NOMO-1 treated with DMSO at 0.1 percent for 48 hours (cell line): ENCODE measurements around the gene CYB561D2.

Experiments used
- DNase-seq: peaks from one replicate; lab custom pipeline; 2025; ENCODE audit not compliant: unreplicated experiment; lab: John Stamatoyannopoulos, UW

Gene CYB561D2

DNA sequence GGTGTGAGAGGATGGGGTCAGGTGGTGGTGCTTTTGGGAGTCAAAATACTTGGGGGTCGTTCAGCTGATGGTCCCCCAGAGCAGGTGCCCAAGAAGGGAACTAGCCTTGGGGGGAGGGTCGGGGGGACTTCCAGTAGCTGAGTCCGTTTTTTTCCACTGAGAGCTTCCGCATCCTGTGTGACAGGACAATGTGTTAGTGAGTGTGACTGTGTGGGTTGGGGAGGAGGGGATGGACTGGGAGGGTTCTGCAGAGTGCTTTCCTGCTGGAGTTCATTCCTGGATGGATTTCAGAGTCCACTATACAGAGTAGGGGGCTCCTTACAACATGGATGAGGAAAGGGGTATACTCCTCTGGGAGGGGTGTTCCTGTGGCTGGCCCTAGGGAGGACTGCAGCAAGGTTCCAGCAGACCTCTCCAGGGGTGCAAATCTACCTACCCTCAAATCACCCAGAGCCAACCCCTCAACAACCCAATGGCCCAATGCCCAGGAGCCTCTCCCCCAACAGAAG lies 27.5 kb upstream of the CYB561D2 start:
- no peak for DNase-seq

DNA sequence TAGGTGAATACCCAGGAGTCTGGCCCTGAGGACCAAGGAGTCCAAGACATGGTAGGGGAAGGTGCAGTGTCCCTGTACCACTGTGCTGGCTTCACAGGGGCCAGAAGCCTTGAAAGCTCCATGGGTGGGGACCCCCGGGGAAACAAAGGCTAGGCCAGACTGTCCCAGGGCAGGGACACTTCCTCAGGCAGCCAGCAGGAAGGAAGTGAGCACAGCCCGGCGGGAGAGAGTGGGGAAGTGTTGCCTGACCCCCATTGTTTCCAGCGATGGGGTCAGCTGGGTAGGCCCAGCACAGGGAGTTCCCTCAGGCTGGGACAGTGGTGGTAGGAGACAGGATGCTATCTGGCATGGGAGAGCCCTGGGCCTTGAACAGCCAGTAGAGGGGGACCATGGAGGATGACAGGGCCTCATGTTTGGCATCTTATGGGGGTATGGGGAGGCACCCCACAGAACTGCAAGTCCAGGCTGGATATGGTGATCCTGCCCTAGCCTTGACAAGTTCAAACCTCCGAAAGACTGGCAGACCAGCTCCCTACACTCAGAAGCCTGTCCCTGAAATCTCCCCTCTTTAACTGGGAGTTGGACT lies 27.0 kb upstream of the CYB561D2 start:
- no peak for DNase-seq

DNA sequence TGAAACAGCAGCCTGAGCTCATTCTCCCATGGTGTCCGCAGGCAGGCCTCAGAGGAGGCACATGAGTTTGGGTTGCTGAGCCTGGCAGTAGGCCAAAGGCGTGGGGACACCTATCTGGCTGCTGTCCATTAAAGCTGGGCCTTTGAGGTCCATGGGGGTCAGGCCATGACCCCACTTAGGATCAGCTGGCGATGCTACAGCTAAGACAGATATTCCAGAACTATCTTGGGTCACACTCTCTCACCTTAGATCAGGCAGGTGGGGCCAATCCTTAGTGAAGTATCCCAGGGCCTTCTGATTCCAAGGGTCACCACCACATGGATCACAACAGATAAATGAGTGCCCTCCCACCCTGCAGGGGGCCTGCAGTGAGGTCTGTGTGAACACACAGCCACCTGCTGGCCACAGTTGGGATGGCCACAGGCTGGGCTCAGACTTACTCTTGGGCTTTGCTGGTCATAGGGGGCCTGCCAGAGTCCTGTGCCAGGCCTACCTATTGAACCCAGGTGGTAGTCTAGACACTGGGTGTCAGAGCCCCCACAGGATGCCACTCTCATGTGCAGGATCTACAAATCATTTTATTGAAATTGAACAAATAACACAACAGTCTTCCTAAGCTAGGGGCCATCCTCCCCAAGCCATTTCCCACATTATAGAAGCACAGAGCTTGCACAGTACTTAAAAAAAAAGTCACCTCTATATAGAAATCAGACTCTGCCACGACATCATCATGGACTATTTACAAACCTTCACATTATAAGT lies 26.1 kb upstream of the CYB561D2 start:
- DNase-seq = peak; percentile 35

DNA sequence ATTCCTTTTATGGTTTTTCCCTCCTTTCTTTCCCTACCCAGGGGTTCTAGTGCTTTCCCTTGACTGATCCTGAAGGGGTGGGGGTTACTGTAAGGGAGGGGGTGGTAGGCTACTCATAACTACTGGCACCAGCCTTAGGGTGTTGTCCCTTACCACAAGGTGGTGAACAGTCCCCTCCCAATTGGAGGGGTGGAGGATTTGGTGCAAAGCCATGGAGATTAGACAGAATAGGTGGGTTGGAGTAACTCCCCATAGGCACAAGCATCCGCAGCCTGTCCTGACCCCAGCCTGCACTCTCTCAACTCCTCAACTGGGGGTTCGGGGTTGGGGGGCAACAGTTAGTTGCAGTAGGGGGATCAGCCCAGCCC lies 25.6 kb upstream of the CYB561D2 start:
- DNase-seq = no peak

DNA sequence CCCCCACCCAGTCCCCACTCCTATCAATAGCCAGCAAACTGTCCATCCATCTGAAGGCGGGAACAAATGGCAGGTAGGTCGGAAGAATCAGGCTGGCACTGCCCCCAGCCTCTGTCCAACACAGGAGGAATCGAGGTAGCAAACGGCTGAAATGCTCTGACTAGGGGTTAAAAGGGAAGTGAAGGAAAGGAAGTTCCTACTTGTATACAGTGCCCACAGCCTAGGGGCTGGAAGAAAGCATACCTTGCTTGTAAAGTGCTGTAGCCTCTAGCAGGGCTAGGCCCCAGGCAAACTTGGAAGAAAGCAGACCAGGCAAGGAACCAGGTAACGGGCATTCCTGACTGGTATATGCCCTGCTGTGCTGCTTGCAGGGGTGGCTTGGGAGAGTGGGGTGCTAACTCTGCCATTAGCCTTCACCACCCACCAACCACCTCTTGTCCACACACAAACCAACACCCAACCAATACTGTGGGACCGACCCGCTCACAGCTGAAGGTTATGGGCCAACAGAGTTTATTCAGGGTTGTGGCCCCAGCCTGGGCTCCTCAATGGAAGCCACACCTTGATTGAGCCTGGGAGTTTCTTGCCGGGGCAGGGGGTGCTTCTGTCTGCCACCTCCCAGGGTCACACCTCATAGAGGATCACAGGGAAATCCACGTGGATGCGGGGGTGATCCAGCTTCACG lies 25.0 kb upstream of the CYB561D2 start:
- DNase-seq = no peak

DNA sequence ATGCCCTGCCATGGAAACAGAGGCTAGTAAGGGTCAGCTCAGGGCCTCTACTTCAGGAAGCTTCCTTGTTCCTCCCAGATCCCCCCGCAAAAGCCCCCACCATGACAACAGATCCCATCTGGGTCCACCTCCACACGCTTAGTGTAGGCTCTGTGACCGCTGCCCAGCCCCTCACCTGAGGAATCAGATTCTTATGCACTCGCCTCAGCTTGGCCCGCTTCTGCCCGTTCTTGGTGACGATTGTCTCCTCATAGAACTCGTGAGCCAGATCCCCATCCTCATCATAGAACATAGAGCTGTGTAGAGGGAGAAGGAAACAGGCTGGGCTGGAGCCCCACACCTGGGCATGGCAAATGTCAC lies 24.5 kb upstream of the CYB561D2 start:
- no peak for DNase-seq

DNA sequence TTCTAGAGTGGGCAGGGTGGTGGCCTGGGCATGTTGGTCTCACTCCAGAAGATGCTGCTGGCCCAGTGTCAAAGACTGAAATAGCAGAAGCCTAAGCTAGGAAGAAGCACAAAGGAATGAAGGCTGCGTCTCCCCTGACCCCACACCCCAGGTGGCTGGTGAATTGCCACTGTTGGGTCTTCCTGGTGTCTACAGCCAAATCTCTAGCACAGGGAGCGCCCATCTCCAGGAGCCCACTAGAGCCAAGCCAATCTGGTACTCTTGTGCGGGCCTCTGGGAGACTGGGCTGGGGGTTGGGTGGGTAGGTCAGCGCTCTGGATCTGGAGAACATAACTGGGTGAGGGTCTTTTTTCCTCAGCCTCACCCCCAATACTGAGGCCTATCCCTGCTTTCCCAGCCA lies 23.5 kb upstream of the CYB561D2 start:
- no peak for DNase-seq

DNA sequence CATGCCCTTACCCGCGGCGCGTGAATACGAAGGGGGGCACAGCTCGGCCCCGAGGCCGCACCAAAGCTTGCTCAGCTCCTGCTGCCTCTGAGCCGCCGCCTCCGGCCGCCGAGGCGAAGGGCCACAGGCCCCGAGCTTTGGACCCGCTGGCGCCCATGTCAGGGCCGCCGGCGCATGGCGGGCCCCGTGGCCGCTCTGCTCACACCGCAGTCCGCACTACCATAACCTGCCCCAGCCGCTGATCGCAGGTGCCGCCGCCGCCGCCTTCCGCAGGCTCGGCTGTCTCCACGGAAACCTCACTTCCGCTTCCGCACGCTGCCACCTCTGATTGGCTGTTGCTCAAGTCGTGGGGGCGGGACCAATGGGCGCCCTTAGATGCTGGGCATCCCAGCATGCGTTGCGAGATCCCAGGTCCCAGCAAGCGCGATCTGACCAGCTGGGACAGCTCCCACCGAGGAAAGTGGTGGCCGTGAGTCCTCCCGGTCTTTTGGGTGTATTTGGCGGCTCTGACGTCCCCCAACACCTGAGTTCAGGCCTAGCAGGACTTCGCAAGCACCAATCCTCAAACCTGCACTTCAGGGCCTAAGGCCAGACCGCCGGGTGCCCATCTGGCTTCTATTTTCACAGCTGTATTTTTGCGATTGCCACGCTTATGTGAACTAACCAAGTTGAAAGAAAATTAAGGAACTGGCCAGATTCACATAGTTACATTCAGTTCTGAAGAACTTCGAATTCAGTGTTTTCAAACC lies 22.5 kb upstream of the CYB561D2 start, which contains the start of gene TUSC2:
TSS of gene TUSC2 (minus strand) at position 281 of the 749 bp plus-strand sequence. CDS start at position 157, 124 bp downstream.
- DNase-seq = peak; percentile 97

DNA sequence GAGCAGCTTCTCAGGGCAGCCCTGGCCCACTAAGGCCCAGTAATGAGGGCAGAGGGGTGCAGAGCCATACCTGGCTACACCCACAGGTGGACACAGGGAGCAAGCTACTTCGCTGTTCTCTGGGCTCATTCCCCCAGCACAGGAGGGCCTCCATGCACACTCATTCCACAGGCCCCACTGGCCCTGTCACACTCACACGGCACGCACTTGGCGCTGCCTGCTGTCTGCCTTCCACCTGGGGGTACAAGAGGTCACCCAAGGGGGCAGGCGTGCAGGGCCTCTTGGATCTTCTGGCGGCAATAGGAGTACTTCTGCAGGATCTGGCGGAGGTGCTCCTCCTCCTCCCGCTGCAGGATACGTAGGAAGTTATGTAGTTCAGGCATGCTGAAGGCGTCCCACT lies 20.3 kb upstream of the CYB561D2 start:
- DNase-seq = no peak

DNA sequence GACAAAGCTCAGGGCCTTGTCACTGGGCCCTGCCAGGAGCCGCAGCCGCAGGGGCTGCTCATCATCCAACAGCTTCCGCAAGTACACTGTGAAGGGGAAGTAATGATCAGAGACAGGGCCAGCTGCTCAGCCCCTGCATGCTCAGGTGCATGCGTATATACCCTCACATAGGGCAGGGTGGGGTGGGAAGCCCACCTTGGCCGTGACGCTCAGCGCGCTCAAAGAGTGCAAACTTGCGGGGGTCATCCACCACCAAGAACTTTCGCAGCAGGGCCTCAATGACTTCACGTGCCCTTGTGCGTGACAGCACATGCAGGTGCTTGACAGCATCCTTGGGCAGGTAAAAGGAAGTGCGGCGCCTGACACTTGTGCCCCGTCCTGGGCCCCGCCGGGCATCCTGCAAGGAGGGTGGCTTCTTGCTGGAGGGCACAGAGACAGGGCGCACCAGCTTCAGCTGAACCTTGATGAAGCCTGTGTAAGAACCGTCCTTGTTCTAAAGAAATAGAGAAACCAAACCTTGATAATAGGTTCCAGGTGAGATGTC lies 19.2 kb upstream of the CYB561D2 start:
- no peak for DNase-seq

DNA sequence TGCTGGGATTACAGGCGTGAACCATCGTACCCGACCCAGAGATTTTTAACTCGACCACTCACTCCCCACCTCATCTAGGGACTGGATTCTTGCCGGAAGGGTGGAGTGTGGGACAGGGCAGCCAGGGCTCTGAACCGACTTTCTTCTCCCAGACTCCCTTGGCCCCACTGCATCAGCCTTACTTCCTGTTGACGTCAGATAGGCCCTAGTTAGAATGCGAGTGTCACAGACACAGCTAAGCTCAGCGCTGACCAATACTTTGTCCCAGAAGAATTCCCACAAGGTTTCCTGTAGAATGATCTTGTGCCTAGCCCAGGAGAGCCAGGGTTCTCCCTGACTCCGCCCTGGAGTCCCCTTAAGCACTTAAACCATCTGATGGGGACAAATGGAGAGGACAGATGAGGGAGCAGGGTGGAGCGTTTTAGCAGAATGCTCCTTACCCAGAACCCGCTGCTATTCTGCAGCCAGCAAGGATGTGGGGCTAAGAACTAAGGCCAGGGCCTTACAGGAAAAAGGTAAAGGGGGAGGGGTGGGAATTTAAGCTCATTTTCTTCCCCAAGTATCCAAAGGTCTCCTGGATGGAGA lies 16.8 kb upstream of the CYB561D2 start:
- DNase-seq = no peak

DNA sequence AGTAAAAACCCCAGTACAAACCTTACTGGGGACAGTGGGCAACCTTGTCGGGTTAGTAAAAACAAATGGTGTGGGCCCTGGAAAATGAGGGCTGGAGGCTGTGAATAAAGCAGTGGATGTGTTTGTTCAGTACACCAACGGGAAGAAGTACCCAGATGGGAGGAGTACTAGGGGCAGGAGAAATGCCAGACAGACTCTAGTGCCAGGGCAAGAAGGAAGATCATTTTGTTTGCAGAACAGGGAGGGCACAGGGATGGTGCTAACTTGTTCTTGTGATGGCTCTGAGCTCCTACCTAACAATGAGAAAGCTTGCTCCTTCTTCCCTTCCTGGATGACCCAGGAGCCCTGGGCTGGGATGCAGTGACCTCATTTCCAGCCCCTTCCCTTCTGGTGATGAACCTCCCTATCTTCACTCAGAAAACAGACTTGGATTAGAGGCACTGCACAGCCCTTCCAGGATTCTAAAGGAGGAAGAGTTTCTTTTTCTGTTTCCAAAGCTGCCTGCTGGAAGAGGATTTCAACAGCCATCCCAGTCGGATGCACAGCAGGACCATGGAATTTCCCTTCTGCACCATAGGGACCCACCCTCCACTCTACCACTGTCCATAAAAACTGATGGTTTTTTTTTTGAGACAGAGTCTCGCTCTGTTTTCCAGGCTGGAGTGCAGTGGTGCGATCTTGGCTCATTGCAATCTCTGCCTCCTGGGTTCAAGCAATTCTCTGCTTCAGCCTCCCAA lies 16.2 kb upstream of the CYB561D2 start:
- DNase-seq = no peak

DNA sequence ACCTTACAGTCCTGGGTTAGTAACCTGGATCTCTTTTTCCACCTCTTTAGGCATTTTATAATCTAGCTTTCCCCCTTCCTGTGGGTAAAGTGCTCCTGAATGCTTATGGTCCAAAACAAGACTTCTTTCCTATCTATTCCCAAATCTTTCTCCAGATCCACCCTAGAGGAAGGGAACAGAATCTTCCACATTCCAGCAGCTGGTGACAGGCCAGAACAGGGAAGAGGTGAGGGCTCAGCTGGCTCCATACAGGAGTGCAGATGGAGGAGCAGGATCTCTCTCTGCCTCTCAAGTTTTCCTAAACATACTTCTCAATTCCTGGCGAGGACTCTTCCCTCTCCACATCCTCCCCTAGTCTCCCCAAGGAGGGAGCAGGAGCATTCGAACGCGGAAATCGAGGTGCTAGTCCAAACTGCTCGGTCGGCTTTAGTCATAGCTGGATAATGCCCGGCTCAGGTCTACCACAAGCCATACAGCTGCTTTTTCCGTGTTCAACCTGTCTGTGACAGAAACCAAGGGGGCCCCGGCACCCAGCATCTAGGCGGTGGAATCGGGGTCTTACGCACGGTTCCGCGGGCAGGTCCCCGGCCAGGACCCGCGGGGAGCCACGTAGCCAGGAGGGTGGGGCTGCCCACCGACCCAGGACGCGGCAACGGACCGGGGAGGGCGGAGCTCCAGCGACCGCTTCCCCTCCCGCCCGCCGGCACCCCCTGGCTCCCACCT lies 14.0 kb upstream of the CYB561D2 start:
- DNase-seq = no peak

DNA sequence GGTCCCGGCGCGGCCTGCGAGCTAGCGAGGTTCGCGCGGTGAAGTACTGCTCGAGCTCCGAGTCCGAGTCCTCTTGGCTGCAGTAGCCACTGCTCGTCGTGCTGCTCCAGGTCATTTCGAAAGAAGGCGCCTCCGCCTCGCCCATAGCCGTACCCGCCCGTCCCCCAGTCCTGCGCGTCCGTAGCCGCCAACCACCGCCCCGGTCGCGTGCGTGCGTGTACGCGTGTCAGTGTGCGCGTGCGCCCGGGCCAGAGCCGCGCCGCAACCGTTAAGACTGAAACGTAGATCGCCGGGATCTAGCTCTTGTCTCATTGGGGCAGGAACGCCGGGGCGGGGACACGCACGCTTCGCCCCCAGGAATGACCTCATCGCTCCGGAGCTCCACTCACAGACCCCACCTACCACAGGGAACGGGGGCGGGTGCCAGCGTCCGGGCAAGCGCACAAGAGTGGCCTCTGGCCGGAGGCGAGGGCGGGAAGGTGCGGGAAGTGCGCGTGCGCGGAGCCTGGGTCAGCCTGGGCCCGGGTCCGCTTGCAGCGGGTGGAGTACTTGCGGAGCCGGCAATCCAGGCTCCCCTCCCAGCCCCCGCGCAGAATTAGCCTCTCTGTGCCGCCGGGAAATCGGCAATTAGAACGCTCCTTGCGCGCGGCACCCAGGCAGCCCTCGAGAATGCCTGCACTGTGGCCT lies 13.3 kb upstream of the CYB561D2 start:
- DNase-seq = peak; percentile 99

DNA sequence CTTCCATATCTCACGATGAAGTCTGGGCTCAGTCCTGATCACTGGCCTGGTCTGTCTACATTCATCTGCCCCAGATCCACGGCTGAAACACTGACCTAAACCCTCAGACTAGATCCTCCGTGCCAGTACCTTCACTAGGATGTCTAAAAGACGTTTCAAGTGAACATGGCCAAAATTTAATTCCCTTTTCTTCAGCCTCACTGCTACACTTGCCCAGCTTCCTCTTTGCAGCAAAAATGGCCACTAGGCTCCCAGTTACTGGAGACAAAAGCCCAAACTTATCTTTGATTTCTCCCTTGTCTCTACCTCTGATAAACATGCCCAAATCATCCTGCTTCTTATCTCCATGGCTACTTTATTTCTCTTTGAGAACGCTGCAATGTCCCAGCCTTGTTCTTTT lies 11.7 kb upstream of the CYB561D2 start:
- DNase-seq = peak; percentile 61

DNA sequence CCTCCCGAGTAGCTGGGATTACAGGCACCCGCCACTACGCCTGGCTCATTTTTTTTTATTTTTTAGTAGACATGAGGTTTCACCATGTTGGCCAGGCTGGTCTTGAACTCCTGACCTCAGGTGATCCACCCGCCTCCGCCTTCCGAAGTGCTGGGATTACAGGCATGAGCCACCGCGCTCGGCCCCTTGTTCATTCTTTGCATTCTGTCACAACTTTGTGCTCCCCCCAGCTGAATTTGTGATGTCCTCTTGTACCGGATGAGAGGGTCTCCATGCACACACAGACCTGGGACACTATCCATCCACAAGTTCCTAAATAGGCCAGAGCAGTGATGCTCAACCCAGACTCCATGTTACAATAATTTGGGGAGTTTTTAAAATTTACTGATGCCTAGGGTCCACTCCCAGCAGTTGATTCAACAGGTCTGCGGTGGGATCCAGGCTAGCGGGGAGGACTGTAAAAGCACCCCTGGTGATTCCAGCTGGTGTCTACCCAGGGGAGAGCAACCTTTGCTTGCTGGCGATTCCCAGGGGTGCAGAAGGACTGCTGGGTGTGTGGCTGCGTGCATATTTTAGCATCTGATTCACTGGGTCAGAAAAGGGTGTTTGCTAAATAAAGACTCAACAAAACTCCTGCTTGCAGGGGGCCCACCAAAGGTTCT lies 11.0 kb upstream of the CYB561D2 start:
- DNase-seq = no peak

DNA sequence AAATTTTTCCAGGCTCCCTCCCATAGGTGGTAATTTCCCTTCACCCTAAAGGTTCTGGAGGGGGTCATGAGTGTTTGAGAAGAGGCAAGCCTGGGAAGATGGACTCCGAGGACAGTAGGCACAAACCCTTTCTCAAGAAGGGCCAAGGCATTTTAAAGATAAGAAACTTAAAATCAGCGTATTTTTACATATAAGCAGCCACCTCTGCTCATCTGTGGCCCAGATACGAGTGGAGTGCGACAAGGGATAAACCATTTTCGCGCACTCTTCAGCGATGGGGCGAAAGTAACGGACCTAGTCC lies 10.6 kb upstream of the CYB561D2 start:
- no peak for DNase-seq
